LoVo (cell line): ENCODE data around the gene RTF2.
"Not testable (repeated sequence)": the region's sequence is repeated elsewhere in the genome, so short reads cannot be mapped to it uniquely, and the experiment has no call there.

ENCODE experiments used
- DNase-seq: peaks from one replicate; pipeline ENCODE4 v3.0.0-alpha.2; 2016; ENCODE audit warnings: low spot score

The RTF2 gene

DNA sequence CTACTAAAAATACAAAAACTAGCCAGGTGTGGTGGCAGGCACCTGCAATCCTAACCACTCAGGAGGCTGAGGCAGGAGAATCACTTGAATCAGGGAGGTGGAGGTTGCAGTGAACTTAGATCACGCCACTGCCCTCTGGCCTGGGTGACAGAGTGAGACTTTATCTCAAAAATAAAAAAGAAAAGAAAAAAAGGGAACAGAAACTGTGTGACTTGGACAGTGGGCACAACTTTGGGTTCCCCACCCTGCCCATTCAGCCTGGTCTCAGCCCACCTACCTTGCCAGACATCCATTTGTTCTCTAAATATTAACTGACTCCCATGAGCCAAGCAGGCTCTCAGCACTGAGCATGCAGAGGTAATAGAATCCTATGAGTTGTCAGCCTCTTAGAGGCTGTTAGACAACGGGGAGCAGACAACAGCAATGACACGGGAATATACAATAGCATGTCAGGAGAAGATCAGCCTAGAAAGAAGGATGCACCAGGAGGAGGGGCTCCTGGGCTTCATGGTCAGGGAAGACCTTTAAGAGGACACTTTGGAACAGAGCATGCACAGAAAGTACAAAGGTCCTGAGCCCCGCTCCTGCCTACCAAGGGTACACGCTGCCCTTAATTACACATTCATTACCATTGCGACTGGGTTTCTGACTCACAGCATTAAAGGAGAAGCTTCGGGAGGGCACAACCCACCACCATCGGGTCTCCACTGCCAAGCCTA lies 84.6 kb downstream of the RTF2 start:
- DNase-seq, result no peak

DNA sequence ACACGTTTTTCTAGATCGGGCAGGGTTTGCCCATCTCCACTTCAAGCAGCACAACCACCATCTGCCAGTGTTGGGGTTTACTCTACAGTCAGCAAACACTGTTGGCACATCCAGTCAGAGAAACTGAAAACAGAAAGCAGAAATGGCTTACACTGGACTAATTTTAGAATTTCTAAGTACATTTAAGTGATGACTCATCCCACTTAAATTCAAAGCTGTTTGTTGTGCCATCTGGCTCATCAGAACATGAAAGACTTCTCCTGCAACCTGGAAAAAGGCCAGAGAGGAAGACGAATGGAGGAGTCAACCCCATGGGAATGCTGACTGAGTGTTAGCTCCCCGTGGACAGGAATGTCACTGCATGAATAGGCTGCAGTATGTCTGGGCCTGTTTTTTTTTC lies 86.4 kb downstream of the RTF2 start:
- DNase-seq, result peak; percentile 93

DNA sequence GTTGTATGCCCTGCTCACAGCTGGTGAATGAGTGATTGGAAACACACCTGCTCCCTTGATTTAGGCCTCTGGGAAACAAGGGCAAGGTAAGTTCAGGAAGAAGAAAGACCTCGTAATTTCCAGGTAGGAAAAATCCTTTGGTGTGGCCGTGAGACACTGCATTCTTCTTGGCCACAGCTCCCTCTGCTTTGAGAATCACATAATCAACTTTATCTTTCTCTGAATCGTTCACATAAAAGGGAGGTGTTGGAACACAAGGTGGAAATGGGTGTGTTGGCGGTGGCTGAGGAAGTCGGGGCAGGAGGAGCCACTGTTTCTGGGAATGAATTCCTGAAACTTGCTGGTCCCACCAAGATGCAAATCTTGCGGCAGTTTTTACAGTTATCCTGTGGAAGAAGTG lies 90.5 kb downstream of the RTF2 start:
- no peak for DNase-seq

DNA sequence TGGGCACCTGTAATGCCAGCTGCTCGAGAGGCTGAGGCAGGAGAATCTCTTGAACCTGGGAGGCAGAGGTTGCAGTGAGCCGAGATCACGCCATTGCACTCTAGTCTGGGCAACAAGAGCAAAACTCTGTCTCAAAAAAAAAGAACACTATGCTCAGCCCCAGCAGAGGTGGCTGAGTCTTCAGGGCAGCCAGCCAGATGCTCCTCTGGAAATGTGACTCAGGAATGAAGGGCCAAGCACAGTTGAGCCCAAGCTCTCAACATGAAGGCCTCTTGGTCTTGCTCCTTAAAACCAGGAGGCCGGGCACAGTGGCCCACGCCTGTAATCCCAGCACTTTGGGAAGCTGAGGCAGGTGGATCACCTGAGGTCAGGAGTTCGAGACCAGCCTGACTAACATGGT lies 96.1 kb downstream of the RTF2 start:
- DNase-seq, result not testable (repeated sequence)

DNA sequence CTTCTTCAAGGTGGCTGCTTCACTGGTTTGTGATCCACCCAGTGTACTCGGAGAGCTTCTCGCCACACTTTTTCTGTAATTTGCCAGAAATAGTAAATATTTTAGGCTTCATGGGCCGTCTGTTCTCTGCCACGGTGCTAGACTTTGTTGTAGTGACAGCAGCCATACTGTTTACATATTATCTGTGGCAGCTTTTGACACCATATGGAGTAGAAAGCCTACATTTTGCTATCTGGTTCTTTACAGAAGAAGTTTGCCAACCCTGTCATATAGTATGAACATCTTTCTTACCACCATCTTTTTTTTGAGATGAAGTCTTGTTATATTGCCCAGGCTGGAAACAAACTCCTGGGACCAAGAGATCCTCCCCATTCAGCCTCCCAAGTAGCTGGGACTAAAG lies 97.1 kb downstream of the RTF2 start:
- DNase-seq, result no peak

DNA sequence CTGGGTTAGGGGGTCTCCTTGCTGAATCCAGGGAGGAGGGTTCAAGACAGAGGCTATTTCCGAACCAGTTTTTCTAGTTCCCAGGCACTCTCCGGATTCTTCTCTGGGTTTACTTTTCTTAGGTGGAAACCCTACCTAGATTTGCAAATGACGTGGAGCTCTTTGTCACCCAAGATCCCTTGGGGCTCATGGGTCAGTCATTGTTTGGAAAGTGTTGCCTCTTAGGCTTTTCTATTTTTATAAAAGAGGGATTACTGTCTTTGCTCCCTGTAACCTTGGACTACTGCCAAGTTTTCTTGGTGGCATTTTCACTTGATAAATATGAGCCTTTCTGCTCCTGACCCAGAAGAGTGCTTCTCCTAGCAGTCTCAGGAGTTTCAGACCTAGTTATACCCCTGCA lies 98.2 kb downstream of the RTF2 start:
- DNase-seq, result peak; percentile 54
